Neural cell (in vitro differentiated cells): ENCODE data around the gene GRID1. TPM values are rescaled to one million over a fixed set of nuclear protein-coding genes. Genes with fewer than 3 reads are reported as not detected.

Source experiments
- H2AFZ ChIP-seq: fragments of 200-600, 300-800 bp; sonication (generic), shearing (Covaris generic); 2 replicates; pipeline ENCODE4 v1.6.0; 2014; ENCODE audit warnings: low read depth, mild to moderate bottlenecking, antibody characterized with exemption, low read length, moderate library complexity
- H3F3A ChIP-seq: fragments of 200-600 bp; shearing (Covaris generic); 2 replicates; pipeline ENCODE4 v1.6.1; 2016; ENCODE audit warnings: mild to moderate bottlenecking, moderate library complexity, mixed read lengths, antibody characterized with exemption, low read length; ENCODE audit not compliant: insufficient read depth, poor library complexity, severe bottlenecking
- H3K27ac ChIP-seq: fragments of 200-600, 300-800 bp; sonication (generic), shearing (Covaris generic); 2 replicates; pipeline ENCODE4 v1.5.1; 2014; ENCODE audit warnings: mild to moderate bottlenecking, low read length, moderate library complexity
- H3K27me3 ChIP-seq: fragments of 300-800, 200-600 bp; sonication (generic), shearing (Covaris generic); 2 replicates; pipeline ENCODE4 v1.6.0; 2014; ENCODE audit warnings: mild to moderate bottlenecking, low read depth, low read length, moderate library complexity; ENCODE audit not compliant: insufficient read depth
- H3K36me3 ChIP-seq: fragments of 300-800, 200-600 bp; sonication (generic), shearing (Covaris generic); 2 replicates; pipeline ENCODE4 v1.5.1; 2014; ENCODE audit warnings: mild to moderate bottlenecking, antibody characterized with exemption, low read length, moderate library complexity; ENCODE audit not compliant: insufficient read depth
- H3K4me2 ChIP-seq: fragments of 300-800, 200-600 bp; sonication (generic), shearing (Covaris generic); 2 replicates; pipeline ENCODE4 v1.6.0; 2014; ENCODE audit warnings: mild to moderate bottlenecking, low read length
- H3K4me3 ChIP-seq: fragments of 300-800, 200-600 bp; sonication (generic), shearing (Covaris generic); 2 replicates; pipeline ENCODE4 v1.5.1; 2014; ENCODE audit warnings: mild to moderate bottlenecking, low read length, moderate library complexity
- H3K79me2 ChIP-seq: fragments of 200-600 bp; shearing (Covaris generic); replicated peaks from 2 replicates; pipeline ENCODE4 v1.6.0; 2014; ENCODE audit warnings: mild to moderate bottlenecking, low read length, moderate library complexity; ENCODE audit not compliant: insufficient read depth
- H3K9ac ChIP-seq: fragments of 300-800, 200-600 bp; sonication (generic), shearing (Covaris generic); 2 replicates; pipeline ENCODE4 v1.6.1; 2016; ENCODE audit warnings: mild to moderate bottlenecking, low read length, mixed read lengths
- H3K9me2 ChIP-seq: fragments of 200-600 bp; shearing (Covaris generic); 2 replicates; pipeline ENCODE4 v1.6.1; 2016; ENCODE audit warnings: mild to moderate bottlenecking, low read length, mixed read lengths; ENCODE audit not compliant: insufficient read depth
- H3K9me3 ChIP-seq: fragments of 200-600, 300-800 bp; sonication (generic), shearing (Covaris generic); 2 replicates; pipeline ENCODE4 v1.6.1; 2016; ENCODE audit warnings: mild to moderate bottlenecking, mixed run types, low read length, moderate library complexity, mixed read lengths
- H4K20me1 ChIP-seq: fragments of 200-600 bp; shearing (Covaris generic); 2 replicates; pipeline ENCODE4 v1.6.1; 2016; ENCODE audit warnings: mild to moderate bottlenecking, mixed run types; ENCODE audit not compliant: insufficient read depth
- CTCF ChIP-seq: fragments of 450-650 bp; IDR thresholded peaks from 2 replicates; pipeline ENCODE4 v1.5.1; 2014; ENCODE audit warnings: antibody characterized with exemption, mild to moderate bottlenecking, moderate library complexity; ENCODE audit not compliant: poor library complexity, severe bottlenecking
- EP300 ChIP-seq: fragments of 450-650 bp; conservative IDR thresholded peaks from 2 replicates; pipeline ENCODE4 v1.6.1; 2014; ENCODE audit warnings: antibody characterized with exemption, mild to moderate bottlenecking, moderate library complexity; ENCODE audit not compliant: poor library complexity, severe bottlenecking
- EZH2 ChIP-seq: fragments of 200-600, 300-800 bp; shearing (Covaris generic), sonication (generic); IDR thresholded peaks from 2 replicates; pipeline ENCODE4 v1.6.1; 2014; ENCODE audit warnings: antibody characterized with exemption, low read length, borderline replicate concordance, mild to moderate bottlenecking; ENCODE audit not compliant: insufficient read depth, poor library complexity, severe bottlenecking
- MXI1 ChIP-seq: fragments of 450-650 bp; conservative IDR thresholded peaks from 2 replicates; pipeline ENCODE4 v1.6.1; 2014; ENCODE audit warnings: antibody characterized with exemption, mild to moderate bottlenecking; ENCODE audit not compliant: poor library complexity, severe bottlenecking
- POLR2AphosphoS5 ChIP-seq: IDR thresholded peaks from 2 replicates; pipeline ENCODE4 v1.6.1; 2012
- RAD21 ChIP-seq: fragments of 450-650 bp; conservative IDR thresholded peaks from 2 replicates; pipeline ENCODE4 v1.6.1; 2014; ENCODE audit warnings: antibody characterized with exemption, mild to moderate bottlenecking, moderate library complexity
- SMC3 ChIP-seq: fragments of 450-650 bp; conservative IDR thresholded peaks from 2 replicates; pipeline ENCODE4 v1.6.1; 2014; ENCODE audit warnings: antibody characterized with exemption, mild to moderate bottlenecking, moderate library complexity; ENCODE audit not compliant: poor library complexity
- TAF1 ChIP-seq: IDR thresholded peaks from 2 replicates; pipeline ENCODE4 v1.6.1; 2012; ENCODE audit warnings: low read depth
- polyA plus RNA-seq: library from polyadenylated mRNA; depleted of rRNA; stranded (reverse); fragments of >200 nt; gene quantifications from 2 replicates; pipeline ENCODE4 v1.2.3, GENCODE V29; 2014
- TF ChIP-seq, protein P1 (sequence below): IDR thresholded peaks from 2 replicates; pipeline ENCODE4 v1.6.1; 2012; ENCODE audit warnings: borderline replicate concordance

GRID1 gene
- polyA plus RNA-seq, 1 donor from 2014 or later = 7.3 TPM

DNA sequence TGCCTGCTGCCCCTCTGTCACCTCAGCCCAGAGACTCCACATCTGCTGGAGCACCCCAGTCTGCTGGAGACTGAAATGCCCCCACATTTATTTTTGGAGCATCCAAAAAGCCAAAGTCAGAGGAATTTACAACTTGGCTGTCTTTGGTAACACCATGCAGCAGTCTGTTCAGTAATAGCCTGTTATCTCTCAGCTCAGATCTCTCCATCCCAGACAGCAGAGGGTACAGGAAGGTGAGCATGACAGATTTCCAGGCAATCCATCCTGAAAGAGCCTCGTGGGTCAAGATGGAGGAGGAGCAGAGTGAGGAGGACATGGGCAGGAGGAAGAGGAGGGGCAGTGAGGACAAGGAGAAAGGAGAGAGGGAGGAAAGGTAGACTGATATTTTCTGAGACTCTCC, 55.9 kb downstream of the GRID1 start:
- H3K79me2 ChIP-seq = no peaks in the 10 kb centered on the region

GRCh38 chr10:86310291-86310690, 56.3 kb downstream of the GRID1 start:
- Histone ChIP-seq H3K27me3 (no peaks in the 10 kb centered on the region), H3K36me3 (no peaks in the 10 kb centered on the region), H2AFZ (no peak overlapping the region), H3K4me2 (no peak overlapping the region), H4K20me1 (no peaks in the 10 kb centered on the region), H3K9ac (no peak overlapping the region), H3F3A (no peaks in the 10 kb centered on the region), H3K9me3 (no peaks in the 10 kb centered on the region), H3K4me3 (no peak overlapping the region), H3K9me2 (no peaks in the 10 kb centered on the region), H3K27ac (no peak overlapping the region), H3K79me2 (no peaks in the 10 kb centered on the region)
- TF ChIP-seq POLR2AphosphoS5 (no peak), MXI1 (no peak), EP300 (no peak), RAD21 (no peak), EZH2 (no peak), CTCF (no peak), SMC3 (no peak)
- TF ChIP-seq, protein P1, sequence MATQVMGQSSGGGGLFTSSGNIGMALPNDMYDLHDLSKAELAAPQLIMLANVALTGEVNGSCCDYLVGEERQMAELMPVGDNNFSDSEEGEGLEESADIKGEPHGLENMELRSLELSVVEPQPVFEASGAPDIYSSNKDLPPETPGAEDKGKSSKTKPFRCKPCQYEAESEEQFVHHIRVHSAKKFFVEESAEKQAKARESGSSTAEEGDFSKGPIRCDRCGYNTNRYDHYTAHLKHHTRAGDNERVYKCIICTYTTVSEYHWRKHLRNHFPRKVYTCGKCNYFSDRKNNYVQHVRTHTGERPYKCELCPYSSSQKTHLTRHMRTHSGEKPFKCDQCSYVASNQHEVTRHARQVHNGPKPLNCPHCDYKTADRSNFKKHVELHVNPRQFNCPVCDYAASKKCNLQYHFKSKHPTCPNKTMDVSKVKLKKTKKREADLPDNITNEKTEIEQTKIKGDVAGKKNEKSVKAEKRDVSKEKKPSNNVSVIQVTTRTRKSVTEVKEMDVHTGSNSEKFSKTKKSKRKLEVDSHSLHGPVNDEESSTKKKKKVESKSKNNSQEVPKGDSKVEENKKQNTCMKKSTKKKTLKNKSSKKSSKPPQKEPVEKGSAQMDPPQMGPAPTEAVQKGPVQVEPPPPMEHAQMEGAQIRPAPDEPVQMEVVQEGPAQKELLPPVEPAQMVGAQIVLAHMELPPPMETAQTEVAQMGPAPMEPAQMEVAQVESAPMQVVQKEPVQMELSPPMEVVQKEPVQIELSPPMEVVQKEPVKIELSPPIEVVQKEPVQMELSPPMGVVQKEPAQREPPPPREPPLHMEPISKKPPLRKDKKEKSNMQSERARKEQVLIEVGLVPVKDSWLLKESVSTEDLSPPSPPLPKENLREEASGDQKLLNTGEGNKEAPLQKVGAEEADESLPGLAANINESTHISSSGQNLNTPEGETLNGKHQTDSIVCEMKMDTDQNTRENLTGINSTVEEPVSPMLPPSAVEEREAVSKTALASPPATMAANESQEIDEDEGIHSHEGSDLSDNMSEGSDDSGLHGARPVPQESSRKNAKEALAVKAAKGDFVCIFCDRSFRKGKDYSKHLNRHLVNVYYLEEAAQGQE = no peak

More for the DNA sequence above, 55.9 kb downstream of the GRID1 start:
- Histone ChIP-seq H3K4me2 (no peak overlapping the region), H3F3A (no peaks in the 10 kb centered on the region), H3K9me2 (no peaks in the 10 kb centered on the region), H3K4me3 (no peak overlapping the region), H4K20me1 (no peaks in the 10 kb centered on the region), H3K9me3 (no peaks in the 10 kb centered on the region), H3K27ac (no peak overlapping the region), H2AFZ (no peak overlapping the region), H3K9ac (no peak overlapping the region), H3K36me3 (no peaks in the 10 kb centered on the region), H3K27me3 (no peaks in the 10 kb centered on the region)
- TF ChIP-seq RAD21 (no peak), EZH2 (no peak), MXI1 (no peak), CTCF (no peak), EP300 (no peak), POLR2AphosphoS5 (no peak), TAF1 (no peak), SMC3 (no peak)
- TF ChIP-seq, protein P1 = no peak
